ENCODE results near the gene DDX54.

The DDX54 gene

DNA sequence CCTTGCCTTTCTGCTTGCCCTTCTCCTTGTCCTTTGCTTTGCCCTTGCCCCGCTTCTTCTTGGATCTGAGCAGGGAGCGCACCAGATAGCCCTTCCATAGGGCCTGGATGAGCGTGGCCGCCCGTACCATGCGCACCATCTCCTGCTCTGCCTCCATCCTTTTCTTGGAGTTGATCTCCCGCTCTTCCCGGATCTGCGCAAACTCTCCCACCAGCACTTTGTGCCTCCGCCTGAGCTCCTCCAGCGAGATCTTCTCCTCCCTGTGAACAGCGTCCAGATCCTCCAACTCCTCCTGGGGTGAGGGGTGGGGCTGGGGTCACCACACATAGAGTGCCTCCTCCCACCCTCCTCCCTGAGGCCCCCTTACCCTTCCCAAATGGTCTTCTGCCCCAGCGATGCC, 10.3 kb upstream of the DDX54 start:
- no peak overlapping the region for H3K4me3 ChIP-seq (ENCODE audit: low read depth, low read length, poor library complexity, severe bottlenecking)
- H3K27me3 ChIP-seq (ENCODE audit: insufficient read depth, low read length) = no peaks in the 10 kb centered on the region
- H3K9ac ChIP-seq (ENCODE audit: low read length) = no peak overlapping the region
- H2AFZ ChIP-seq (ENCODE audit: low read length) = no peak overlapping the region
- H3K4me2 ChIP-seq (ENCODE audit: low read length) = no peak overlapping the region
- H3K4me1 ChIP-seq (ENCODE audit: insufficient read depth, low read length, severe bottlenecking) = peaks cover 54% of the 10 kb centered on the region
- H3K9me2 ChIP-seq (ENCODE audit: low read depth, low read length) = no peaks in the 10 kb centered on the region
- peak overlapping the region; percentile 94 for H3K27ac ChIP-seq (ENCODE audit: low read depth, low read length, poor library complexity, severe bottlenecking)
- TF ChIP-seq, protein P1, sequence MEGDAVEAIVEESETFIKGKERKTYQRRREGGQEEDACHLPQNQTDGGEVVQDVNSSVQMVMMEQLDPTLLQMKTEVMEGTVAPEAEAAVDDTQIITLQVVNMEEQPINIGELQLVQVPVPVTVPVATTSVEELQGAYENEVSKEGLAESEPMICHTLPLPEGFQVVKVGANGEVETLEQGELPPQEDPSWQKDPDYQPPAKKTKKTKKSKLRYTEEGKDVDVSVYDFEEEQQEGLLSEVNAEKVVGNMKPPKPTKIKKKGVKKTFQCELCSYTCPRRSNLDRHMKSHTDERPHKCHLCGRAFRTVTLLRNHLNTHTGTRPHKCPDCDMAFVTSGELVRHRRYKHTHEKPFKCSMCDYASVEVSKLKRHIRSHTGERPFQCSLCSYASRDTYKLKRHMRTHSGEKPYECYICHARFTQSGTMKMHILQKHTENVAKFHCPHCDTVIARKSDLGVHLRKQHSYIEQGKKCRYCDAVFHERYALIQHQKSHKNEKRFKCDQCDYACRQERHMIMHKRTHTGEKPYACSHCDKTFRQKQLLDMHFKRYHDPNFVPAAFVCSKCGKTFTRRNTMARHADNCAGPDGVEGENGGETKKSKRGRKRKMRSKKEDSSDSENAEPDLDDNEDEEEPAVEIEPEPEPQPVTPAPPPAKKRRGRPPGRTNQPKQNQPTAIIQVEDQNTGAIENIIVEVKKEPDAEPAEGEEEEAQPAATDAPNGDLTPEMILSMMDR (IDR thresholded peaks at IDR 0.05; ENCODE audit: low read length) = no peak
- no peak for TF ChIP-seq EZH2 (IDR thresholded peaks at IDR 0.05; ENCODE audit: borderline replicate concordance, low read length)
- 0 out of 2 replicates have a peak, but pooled peaks cover 10% of the 10 kb centered on the region for H3F3A ChIP-seq (ENCODE audit: insufficient read depth, low read length)
- no peaks in the 10 kb centered on the region for H4K20me1 ChIP-seq (ENCODE audit: insufficient read depth, low read length)
- peaks cover 35% of the 10 kb centered on the region for H3K36me3 ChIP-seq (ENCODE audit: insufficient read depth, low read length)
- no peaks in the 10 kb centered on the region for H3K79me2 ChIP-seq (ENCODE audit: insufficient read depth, low read length)
- no peaks in the 10 kb centered on the region for H3K9me3 ChIP-seq (ENCODE audit: low read length)

DNA sequence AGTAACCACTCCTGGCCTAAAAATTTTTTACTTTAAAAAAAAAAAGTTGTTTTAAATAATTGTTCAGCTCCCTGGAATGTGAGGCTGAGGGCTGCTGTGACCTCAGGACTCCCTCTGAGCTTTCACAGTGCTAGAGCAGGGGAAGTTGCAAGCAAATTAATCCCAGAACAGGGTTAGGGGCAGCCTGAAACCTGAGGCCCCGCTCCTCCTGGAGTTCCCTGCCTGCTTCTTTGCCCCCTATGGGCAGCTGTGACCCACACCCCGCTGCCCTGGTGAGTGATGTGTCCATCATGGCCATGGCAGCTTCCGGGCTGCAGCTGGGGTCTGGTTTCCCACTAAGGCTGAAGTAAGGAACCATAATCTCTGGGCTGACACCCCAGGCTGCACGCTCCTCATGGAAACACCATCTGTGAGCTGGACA, 9.7 kb upstream of the DDX54 start:
- Histone ChIP-seq H3K9ac (ENCODE audit: low read length) (no peak overlapping the region), H3K4me2 (ENCODE audit: low read length) (no peak overlapping the region), H4K20me1 (ENCODE audit: insufficient read depth, low read length) (no peaks in the 10 kb centered on the region), H3K4me1 (ENCODE audit: insufficient read depth, low read length, severe bottlenecking) (peaks cover 54% of the 10 kb centered on the region), H3K27ac (ENCODE audit: low read depth, low read length, poor library complexity, severe bottlenecking) (peak overlapping the region; percentile 94), H3K36me3 (ENCODE audit: insufficient read depth, low read length) (peaks cover 41% of the 10 kb centered on the region), H3F3A (ENCODE audit: insufficient read depth, low read length) (0 out of 2 replicates have a peak, but pooled peaks cover 10% of the 10 kb centered on the region), H3K9me3 (ENCODE audit: low read length) (no peaks in the 10 kb centered on the region), H3K4me3 (ENCODE audit: low read depth, low read length, poor library complexity, severe bottlenecking) (no peak overlapping the region), H3K27me3 (ENCODE audit: insufficient read depth, low read length) (no peaks in the 10 kb centered on the region), H3K79me2 (ENCODE audit: insufficient read depth, low read length) (no peaks in the 10 kb centered on the region), H3K9me2 (ENCODE audit: low read depth, low read length) (no peaks in the 10 kb centered on the region), H2AFZ (ENCODE audit: low read length) (no peak overlapping the region)
- TF ChIP-seq, protein P1 (IDR thresholded peaks at IDR 0.05; ENCODE audit: low read length) = no peak
- no peak for TF ChIP-seq EZH2 (IDR thresholded peaks at IDR 0.05; ENCODE audit: borderline replicate concordance, low read length)

DNA sequence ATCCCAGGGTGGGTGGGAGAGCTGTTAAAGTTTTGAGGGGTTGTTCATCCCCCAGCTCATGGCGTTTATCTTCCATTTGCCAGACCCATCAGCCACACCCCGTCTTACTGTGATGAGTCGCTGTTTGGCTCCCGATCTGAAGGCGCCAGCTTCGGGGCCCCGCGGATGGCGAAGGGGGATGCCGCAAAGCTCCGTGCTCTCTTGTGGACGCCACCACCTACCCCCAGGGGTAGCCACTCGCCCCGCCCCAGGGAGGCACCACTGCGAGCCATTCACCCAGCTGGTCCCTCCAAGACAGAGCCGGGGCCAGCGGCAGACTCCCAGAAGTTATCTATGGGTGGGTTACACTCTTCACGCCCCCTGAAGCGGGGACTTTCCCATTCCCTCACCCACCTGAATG, 5.9 kb upstream of the DDX54 start:
- Histone ChIP-seq H3K4me3 (ENCODE audit: low read depth, low read length, poor library complexity, severe bottlenecking) (no peak overlapping the region), H3K4me1 (ENCODE audit: insufficient read depth, low read length, severe bottlenecking) (peaks cover 47% of the 10 kb centered on the region), H3K27ac (ENCODE audit: low read depth, low read length, poor library complexity, severe bottlenecking) (no peak overlapping the region), H3K4me2 (ENCODE audit: low read length) (no peak overlapping the region), H3K79me2 (ENCODE audit: insufficient read depth, low read length) (peaks cover 15% of the 10 kb centered on the region), H3K9me3 (ENCODE audit: low read length) (no peaks in the 10 kb centered on the region), H3K9me2 (ENCODE audit: low read depth, low read length) (no peaks in the 10 kb centered on the region), H4K20me1 (ENCODE audit: insufficient read depth, low read length) (no peaks in the 10 kb centered on the region), H3K27me3 (ENCODE audit: insufficient read depth, low read length) (no peaks in the 10 kb centered on the region), H3F3A (ENCODE audit: insufficient read depth, low read length) (0 out of 2 replicates have a peak, but pooled peaks cover 2% of the 10 kb centered on the region), H3K9ac (ENCODE audit: low read length) (no peak overlapping the region), H3K36me3 (ENCODE audit: insufficient read depth, low read length) (peaks cover 65% of the 10 kb centered on the region), H2AFZ (ENCODE audit: low read length) (no peak overlapping the region)
- TF ChIP-seq EZH2 (IDR thresholded peaks at IDR 0.05; ENCODE audit: borderline replicate concordance, low read length) = no peak
- TF ChIP-seq, protein P1 (IDR thresholded peaks at IDR 0.05; ENCODE audit: low read length) = no peak
